AG04450 (cell line): ENCODE results near the gene POLR3K. TPM values are rescaled to one million over a fixed set of nuclear protein-coding genes. Genes with fewer than 3 reads are reported as not detected.

ENCODE experiments used
- CTCF ChIA-PET: fragments of 300-600, 350-600 bp; formaldehyde crosslinking; extraction: SDS; loops from one replicate; lab custom pipeline; 2022; ENCODE audit warnings: antibody characterized with exemption, inconsistent platforms; lab: Charles Lee
- POLR2A ChIA-PET: fragments of 350-600 bp; formaldehyde crosslinking; extraction: SDS; loops from one replicate; lab custom pipeline; 2021; ENCODE audit warnings: antibody characterized with exemption, inconsistent platforms; lab: Yijun Ruan, JAX
- DNase-seq: peaks from one replicate; pipeline ENCODE4 v3.0.0-alpha.2; 2011; ENCODE audit warnings: low read depth, low spot score
- H3K27ac ChIP-seq: one replicate; pipeline ENCODE4 v1.5.1; 2012; ENCODE audit warnings: low read depth, low read length, control low read depth
- H3K27me3 ChIP-seq: one replicate; pipeline ENCODE4 v1.6.0; 2012; ENCODE audit warnings: low read length; ENCODE audit not compliant: control insufficient read depth, insufficient read depth
- H3K4me3 ChIP-seq: 2 replicates; pipeline ENCODE4 v1.5.1; 2011; ENCODE audit warnings: mild to moderate bottlenecking, low read depth, low read length, control low read depth
- H3K9me3 ChIP-seq: 2 replicates; pipeline ENCODE4 v1.5.1; 2012; ENCODE audit warnings: low read length; ENCODE audit not compliant: control insufficient read depth, insufficient read depth
- CTCF ChIP-seq: IDR thresholded peaks from 2 replicates; pipeline ENCODE4 v1.5.1; 2011; ENCODE audit warnings: low read depth, low read length, control low read depth, inconsistent platforms
- polyA plus RNA-seq: library from polyadenylated mRNA; depleted of rRNA; stranded (reverse); fragments of >200 nt; gene quantifications from 2 replicates; pipeline ENCODE4 v1.2.3, GENCODE V29; 2011

The POLR3K gene
- polyA plus RNA-seq, 1 experiment: 13.7 TPM

- Histone ChIP-seq H3K4me3 (no peak overlapping the region), H3K27ac (no peak overlapping the region), H3K27me3 (no peaks in the 10 kb centered on the region), H3K9me3 (no peaks in the 10 kb centered on the region; the same call in 1 of the 2 replicates)
- CTCF ChIA-PET: no interaction called here
- no peak for TF ChIP-seq CTCF
- POLR2A ChIA-PET: interaction anchor here (1.3 kb wide), 1 partner anchor 12 kb away, joined by 4 read pairs; the partner anchor contains the start of gene RHBDF1
- no peak for DNase-seq
Measured at GRCh38 chr16:60166-60565, 6.8 kb upstream of the POLR3K start.

DNA sequence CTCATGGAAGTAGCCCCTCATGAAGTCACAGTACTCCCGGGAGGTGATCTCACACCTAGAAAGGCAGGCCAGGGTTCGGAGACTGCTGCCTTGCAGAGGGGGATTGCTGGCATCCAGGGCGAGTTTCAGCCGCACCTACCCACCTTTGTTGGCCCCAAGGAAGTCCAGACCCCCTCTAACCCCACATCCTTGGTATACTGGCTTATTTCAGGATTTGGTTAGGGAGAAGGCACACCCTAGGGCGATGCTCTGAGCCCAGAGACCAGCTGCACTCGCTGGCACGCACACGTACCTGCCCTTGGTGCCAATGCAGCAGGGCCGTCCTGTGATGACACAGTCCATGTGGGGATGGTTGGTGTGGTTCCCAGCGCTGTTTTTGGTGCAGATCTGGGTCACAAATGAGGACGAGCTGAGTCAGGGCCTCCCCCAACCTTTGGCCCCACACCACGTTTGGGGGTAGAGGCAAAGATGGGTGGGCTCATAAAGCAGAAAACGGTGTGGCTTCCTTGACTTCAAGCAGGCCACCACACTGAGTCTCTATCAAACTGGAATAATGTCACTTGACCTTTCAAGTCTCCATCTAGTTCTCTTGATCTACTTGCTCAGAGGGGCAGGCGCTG, 6.1 kb upstream of the POLR3K start:
- no peak overlapping the region for H3K27ac ChIP-seq
- TF ChIP-seq CTCF: no peak
- ChIA-PET CTCF (no interaction called here), POLR2A (no interaction called here)
- H3K9me3 ChIP-seq: no peaks in the 10 kb centered on the region; the same call in 1 of the 2 replicates
- H3K4me3 ChIP-seq: no peak overlapping the region
- DNase-seq: no peak
- no peaks in the 10 kb centered on the region for H3K27me3 ChIP-seq

DNA sequence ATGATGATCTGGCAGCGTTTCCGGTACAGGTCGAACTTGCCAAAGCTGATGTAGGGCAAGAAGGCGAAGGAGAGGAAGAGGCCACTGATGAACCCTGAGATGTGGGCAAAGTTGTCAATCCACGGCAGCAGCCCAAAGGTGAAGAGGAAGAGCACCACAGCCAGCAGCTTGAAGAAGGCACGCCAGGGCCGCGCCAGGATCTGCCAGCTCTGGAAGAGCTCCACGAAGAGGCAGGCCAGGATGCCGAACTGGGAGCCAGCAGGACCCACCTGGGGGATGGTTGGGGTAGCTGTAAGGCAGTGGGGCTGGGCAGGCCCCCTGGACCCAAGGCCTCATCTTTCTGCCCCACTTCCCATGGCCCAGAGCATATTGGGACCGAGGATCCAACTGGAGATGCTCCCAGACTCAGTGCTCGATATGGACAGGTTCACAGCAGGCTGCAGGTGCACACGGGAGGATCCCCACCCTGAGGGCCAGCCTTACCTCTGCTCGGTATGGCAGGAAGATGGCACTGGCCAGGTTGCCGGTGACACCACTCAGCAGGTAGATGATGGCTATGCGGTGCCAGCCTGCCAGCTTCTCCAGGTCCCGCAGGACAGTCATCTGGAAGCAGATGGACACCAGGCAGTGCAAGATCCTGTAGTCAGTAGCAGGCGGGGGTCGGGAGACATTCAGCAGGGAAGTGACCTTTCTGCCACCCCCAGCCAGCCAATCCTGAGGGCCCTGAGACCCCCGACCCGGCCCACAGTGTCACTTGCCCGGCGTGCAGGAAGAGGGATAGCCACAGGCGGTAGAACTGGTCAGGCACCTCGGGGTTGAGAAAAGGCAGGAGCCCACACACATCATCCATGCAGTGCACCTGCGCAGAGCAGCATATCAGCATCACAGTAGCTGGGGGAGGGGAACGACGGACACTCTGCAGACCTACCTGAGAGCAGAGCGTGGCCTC, 5.4 kb upstream of the POLR3K start:
- DNase-seq: no peak
- no peaks in the 10 kb centered on the region for H3K27me3 ChIP-seq
- H3K9me3 ChIP-seq: no peaks in the 10 kb centered on the region; the same call in 1 of the 2 replicates
- H3K27ac ChIP-seq: peak overlapping the region; percentile 39
- POLR2A ChIA-PET: no interaction called here
- H3K4me3 ChIP-seq: no peak overlapping the region
- CTCF ChIA-PET: interaction anchor here (1.0 kb wide), 1 partner anchor 38 kb away, joined by 3 read pairs; no protein-coding TSS in a partner anchor
- TF ChIP-seq CTCF: no peak

GRCh38 chr16:57711-58110, 4.3 kb upstream of the POLR3K start:
- Histone ChIP-seq H3K27me3 (no peaks in the 10 kb centered on the region), H3K4me3 (no peak overlapping the region), H3K27ac (peak overlapping the region; percentile 52), H3K9me3 (no peaks in the 10 kb centered on the region; the same call in 1 of the 2 replicates)
- ChIA-PET CTCF (interaction anchor here (1.9 kb wide), 1 partner anchor 8 kb away, joined by 15 read pairs; no protein-coding TSS in a partner anchor), POLR2A (no interaction called here)
- no peak for DNase-seq
- TF ChIP-seq CTCF: no peak
